OCI-LY7 (cell line): ENCODE measurements around the gene FOXA1. TPM values are rescaled to one million over a fixed set of nuclear protein-coding genes. Genes with fewer than 3 reads are reported as not detected.

Experiments used
- BruUV-seq: library from RNA; stranded (reverse); fragments of 400-500 nt; replicated peaks from 2 replicates; lab custom pipeline; 2021; lab: Mats Ljungman, UMichigan
- CTCF ChIA-PET: fragments of 300-600 bp; sonication (Branson Sonifier 250); formaldehyde crosslinking; loops from one replicate; lab custom pipeline; 2022; ENCODE audit warnings: antibody characterized with exemption; ENCODE audit not compliant: unreplicated experiment; lab: Charles Lee
- POLR2A ChIA-PET: fragments of 300-600 bp; sonication (Branson Sonifier 250); formaldehyde crosslinking; loops from one replicate; lab custom pipeline; 2022; ENCODE audit warnings: antibody characterized with exemption; lab: Charles Lee
- DNase-seq: peaks from one replicate; pipeline ENCODE4 v3.0.0-alpha.2; 2015; ENCODE audit warnings: low spot score
- H2AFZ ChIP-seq: fragments of 200-600 bp; sonication (generic), shearing (Covaris generic); 2 replicates; pipeline ENCODE4 v1.6.1; 2014; ENCODE audit warnings: mild to moderate bottlenecking, antibody characterized with exemption, low read length, moderate library complexity
- H3K27ac ChIP-seq: fragments of 200-600 bp; sonication (generic); 2 replicates; pipeline ENCODE4 v1.5.1; 2014; ENCODE audit warnings: mixed run types, low read depth, mild to moderate bottlenecking, moderate library complexity, low read length, inconsistent platforms; ENCODE audit not compliant: poor library complexity, severe bottlenecking
- H3K36me3 ChIP-seq: fragments of 200-600 bp; sonication (generic); 2 replicates; pipeline ENCODE4 v1.6.1; 2014; ENCODE audit warnings: mild to moderate bottlenecking, antibody characterized with exemption, low read length, moderate library complexity, mixed read lengths; ENCODE audit not compliant: insufficient read depth
- H3K4me1 ChIP-seq: fragments of 200-600 bp; sonication (generic); 2 replicates; pipeline ENCODE4 v1.5.1; 2014; ENCODE audit warnings: mild to moderate bottlenecking, low read length; ENCODE audit not compliant: insufficient read depth, poor library complexity, severe bottlenecking
- H3K4me2 ChIP-seq: fragments of 200-600 bp; sonication (generic); 2 replicates; pipeline ENCODE4 v1.6.1; 2014; ENCODE audit warnings: mild to moderate bottlenecking, low read length
- H3K4me3 ChIP-seq: fragments of 200-600 bp; sonication (generic); 2 replicates; pipeline ENCODE4 v1.5.1; 2014; ENCODE audit warnings: mild to moderate bottlenecking, low read depth, low read length; ENCODE audit not compliant: poor library complexity, severe bottlenecking
- H3K79me2 ChIP-seq: fragments of 200-600 bp; sonication (generic); 2 replicates; pipeline ENCODE4 v1.6.1; 2016; ENCODE audit warnings: low read depth, mild to moderate bottlenecking, low read length, moderate library complexity, mixed read lengths; ENCODE audit not compliant: insufficient read depth
- H3K9me2 ChIP-seq: fragments of 200-600 bp; sonication (generic); 2 replicates; pipeline ENCODE4 v1.6.1; 2016; ENCODE audit warnings: mild to moderate bottlenecking, low read length, mixed read lengths; ENCODE audit not compliant: insufficient read depth
- H3K9me3 ChIP-seq: fragments of 200-600 bp; sonication (generic); 2 replicates; pipeline ENCODE4 v1.6.1; 2014; ENCODE audit warnings: mild to moderate bottlenecking, mixed run types, low read length, mixed read lengths
- H4K20me1 ChIP-seq: fragments of 200-600 bp; sonication (generic); 2 replicates; pipeline ENCODE4 v1.6.1; 2014; ENCODE audit warnings: mild to moderate bottlenecking, antibody characterized with exemption, low read length, moderate library complexity, mixed read lengths; ENCODE audit not compliant: insufficient read depth
- EZH2phosphoT487 ChIP-seq: fragments of 200-600 bp; sonication (generic); IDR thresholded peaks from 2 replicates; pipeline ENCODE4 v1.6.1; 2018; ENCODE audit warnings: low read depth, borderline replicate concordance, mild to moderate bottlenecking, mixed run types, antibody characterized with exemption, low read length, moderate library complexity, mixed read lengths
- intact Hi-C: fragments of 100-400 bp; cut with micrococcal nuclease; formaldehyde crosslinking; loops from one replicate; pipeline ENCODE4 v1.10.0; 2022; ENCODE audit not compliant: unreplicated experiment
- total RNA-seq, 2 experiments: library from RNA; depleted of rRNA in 1 of 2; stranded (reverse); fragments of >200 nt in 1 of 2; shearing (Covaris generic) in 1 of 2; gene quantifications; 2 replicates each; pipeline ENCODE4 v1.2.3, GENCODE V29; 2014 to 2022
- TF ChIP-seq, protein P1 (sequence below): fragments of 200-600 bp; sonication (generic); conservative IDR thresholded peaks from 2 replicates; pipeline ENCODE4 v1.5.1; 2014; ENCODE audit warnings: mild to moderate bottlenecking, antibody characterized with exemption, low read length, moderate library complexity, mixed read lengths

FOXA1 gene
- total RNA-seq, 2 experiments from 2014 or later = not detected

DNA sequence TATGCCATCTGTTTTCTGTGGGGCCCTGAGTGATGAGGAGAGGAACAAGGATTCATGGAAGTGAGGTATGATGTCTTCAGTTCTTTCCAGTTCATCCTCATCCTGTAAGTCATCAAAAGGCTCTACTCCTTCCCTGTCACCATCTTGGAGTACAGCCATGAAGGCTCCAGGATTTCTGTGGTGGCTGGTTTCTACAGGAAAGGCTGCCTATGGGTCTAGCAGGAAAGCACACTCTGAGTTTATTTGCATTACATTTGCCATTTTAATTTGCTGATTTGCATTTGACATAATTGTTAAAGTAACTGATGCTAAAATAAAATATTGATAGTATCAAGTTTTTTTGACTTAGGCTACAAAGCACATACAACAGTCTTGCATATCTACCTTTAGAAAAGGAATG is 11.6 kb upstream of the FOXA1 start:
- H3K27ac ChIP-seq = no peak overlapping the region
- no peaks in the 10 kb centered on the region for H3K9me2 ChIP-seq
- no peak overlapping the region for H3K4me3 ChIP-seq
- intact Hi-C loops = no loop called here
- no peaks in the 10 kb centered on the region for H3K36me3 ChIP-seq
- CTCF ChIA-PET = no interaction called here
- no peaks in the 10 kb centered on the region for H4K20me1 ChIP-seq
- H2AFZ ChIP-seq = no peak overlapping the region
- no peaks in the 10 kb centered on the region for H3K9me3 ChIP-seq
- no peak for DNase-seq
- no peak for TF ChIP-seq EZH2phosphoT487
- TF ChIP-seq, protein P1, sequence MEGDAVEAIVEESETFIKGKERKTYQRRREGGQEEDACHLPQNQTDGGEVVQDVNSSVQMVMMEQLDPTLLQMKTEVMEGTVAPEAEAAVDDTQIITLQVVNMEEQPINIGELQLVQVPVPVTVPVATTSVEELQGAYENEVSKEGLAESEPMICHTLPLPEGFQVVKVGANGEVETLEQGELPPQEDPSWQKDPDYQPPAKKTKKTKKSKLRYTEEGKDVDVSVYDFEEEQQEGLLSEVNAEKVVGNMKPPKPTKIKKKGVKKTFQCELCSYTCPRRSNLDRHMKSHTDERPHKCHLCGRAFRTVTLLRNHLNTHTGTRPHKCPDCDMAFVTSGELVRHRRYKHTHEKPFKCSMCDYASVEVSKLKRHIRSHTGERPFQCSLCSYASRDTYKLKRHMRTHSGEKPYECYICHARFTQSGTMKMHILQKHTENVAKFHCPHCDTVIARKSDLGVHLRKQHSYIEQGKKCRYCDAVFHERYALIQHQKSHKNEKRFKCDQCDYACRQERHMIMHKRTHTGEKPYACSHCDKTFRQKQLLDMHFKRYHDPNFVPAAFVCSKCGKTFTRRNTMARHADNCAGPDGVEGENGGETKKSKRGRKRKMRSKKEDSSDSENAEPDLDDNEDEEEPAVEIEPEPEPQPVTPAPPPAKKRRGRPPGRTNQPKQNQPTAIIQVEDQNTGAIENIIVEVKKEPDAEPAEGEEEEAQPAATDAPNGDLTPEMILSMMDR = no peak
- no TSS peak for BruUV-seq
- no peaks in the 10 kb centered on the region for H3K4me1 ChIP-seq
- no peak overlapping the region for H3K4me2 ChIP-seq
- POLR2A ChIA-PET = interaction anchor here (0.7 kb wide), 1 partner anchor 43 kb away, joined by 4 read pairs; no protein-coding TSS in a partner anchor
- H3K79me2 ChIP-seq = no peaks in the 10 kb centered on the region

DNA sequence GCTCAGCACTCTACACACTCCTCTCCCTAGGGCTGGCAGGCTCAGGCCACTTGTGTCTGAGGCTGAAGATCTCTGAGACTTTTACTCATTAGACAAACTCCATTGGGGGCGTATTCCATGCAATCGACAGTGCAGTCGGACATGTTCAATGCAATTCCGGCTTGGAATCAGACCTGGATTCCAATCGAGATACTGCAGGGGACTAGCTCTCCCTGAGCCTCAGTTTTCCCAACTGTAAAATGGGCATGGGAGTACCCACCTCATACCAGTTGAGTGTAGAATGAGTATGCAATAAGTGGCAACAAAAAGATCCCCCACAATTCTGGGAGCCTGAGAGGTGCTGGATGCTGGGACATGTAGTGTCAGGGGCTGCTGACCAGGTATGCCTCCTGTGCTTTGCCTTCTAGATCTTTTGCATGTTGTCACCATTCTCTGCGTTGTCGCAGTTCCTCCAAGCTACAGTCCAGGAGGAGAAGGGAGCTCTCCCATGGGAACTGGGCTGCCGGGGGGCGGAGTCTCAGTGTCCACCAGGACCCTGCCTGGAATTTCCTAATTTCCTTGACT is 8.7 kb upstream of the FOXA1 start:
- Histone ChIP-seq H3K9me3 (no peaks in the 10 kb centered on the region), H3K9me2 (no peaks in the 10 kb centered on the region), H3K27ac (no peak overlapping the region), H2AFZ (no peak overlapping the region), H3K79me2 (no peaks in the 10 kb centered on the region), H4K20me1 (no peaks in the 10 kb centered on the region), H3K36me3 (no peaks in the 10 kb centered on the region), H3K4me3 (no peak overlapping the region), H3K4me1 (no peaks in the 10 kb centered on the region), H3K4me2 (no peak overlapping the region)
- ChIA-PET POLR2A (no interaction called here), CTCF (no interaction called here)
- no TSS peak for BruUV-seq
- intact Hi-C loops = no loop called here
- DNase-seq = no peak
- no peak for TF ChIP-seq EZH2phosphoT487
- TF ChIP-seq, protein P1 = no peak

DNA sequence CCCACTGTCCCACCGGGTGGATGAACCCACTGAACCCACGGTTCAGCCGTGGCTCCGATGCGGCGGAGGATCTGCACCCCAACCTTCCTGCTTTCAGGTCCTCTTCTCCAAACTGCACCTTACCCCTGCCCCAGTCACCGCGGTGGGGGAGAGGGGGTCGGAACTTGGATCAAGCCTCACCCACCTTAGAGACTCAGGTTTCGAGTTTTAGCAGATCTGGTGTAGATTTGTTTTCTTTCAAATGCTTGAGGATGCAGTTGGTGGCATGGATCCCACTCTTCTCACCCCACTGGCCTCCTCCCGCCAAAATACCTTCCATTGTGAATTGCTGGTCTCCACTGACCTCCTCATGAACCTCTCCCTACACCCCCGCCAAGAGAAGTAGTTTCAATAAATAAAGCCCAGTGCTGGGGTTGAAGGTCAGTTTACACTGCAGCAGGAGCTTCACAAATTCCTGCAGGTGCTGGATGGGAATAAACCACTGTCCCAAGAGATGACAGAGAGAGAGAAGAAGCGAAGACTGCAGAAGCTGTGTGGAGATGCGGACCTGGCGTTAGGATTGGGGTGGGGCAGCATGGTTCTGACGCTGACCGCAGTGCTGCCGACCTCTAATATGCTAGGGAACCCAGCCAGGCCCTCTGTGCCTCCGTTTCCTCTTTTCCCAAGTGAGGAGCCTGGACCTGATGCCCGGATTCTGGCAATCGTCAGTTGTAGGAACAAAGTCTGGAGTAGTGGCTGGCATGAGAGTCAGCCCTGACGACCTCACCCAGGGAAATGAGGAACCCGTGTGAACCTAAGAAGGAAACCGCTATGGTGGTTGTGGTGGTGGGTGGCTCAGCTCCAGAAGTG is 7.8 kb upstream of the FOXA1 start:
- H3K9me3 ChIP-seq = no peaks in the 10 kb centered on the region
- H3K4me2 ChIP-seq = no peak overlapping the region
- CTCF ChIA-PET = no interaction called here
- POLR2A ChIA-PET = no interaction called here
- H3K36me3 ChIP-seq = no peaks in the 10 kb centered on the region
- no peak for DNase-seq
- no peak overlapping the region for H2AFZ ChIP-seq
- no peaks in the 10 kb centered on the region for H3K79me2 ChIP-seq
- no peaks in the 10 kb centered on the region for H3K4me1 ChIP-seq
- no peaks in the 10 kb centered on the region for H4K20me1 ChIP-seq
- intact Hi-C loops = no loop called here
- no peaks in the 10 kb centered on the region for H3K9me2 ChIP-seq
- H3K27ac ChIP-seq = no peak overlapping the region
- no TSS peak for BruUV-seq
- no peak overlapping the region for H3K4me3 ChIP-seq
- TF ChIP-seq, protein P1 = no peak
- TF ChIP-seq EZH2phosphoT487 = no peak
